GM12874 (cell line): ENCODE measurements around the gene C6orf89.

Source experiments
- TF ChIP-seq, protein P1 (sequence below): IDR thresholded peaks from 2 replicates; pipeline ENCODE4 v1.5.1; 2011; ENCODE audit warnings: low read depth, mild to moderate bottlenecking, control low read depth, low read length, moderate library complexity; ENCODE audit not compliant: insufficient read depth

Gene C6orf89

DNA sequence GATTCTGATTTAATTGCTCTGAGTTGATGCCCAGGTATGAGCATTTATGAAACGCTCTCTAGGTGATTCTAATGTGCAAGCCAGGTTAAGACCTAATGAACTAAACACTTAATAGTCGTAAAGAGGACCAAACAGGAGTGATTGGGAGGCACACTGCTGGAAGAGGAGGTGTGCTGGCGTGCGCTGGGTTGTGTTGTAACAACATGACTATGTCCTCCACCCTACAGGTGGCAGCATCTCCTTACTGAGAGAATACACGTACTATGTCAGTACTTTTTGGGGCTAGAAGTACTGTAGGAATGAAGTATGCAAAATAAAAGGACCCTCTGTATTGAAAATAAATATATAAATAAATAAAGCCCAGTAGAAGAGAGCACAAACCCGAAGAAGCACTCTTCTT is 11.9 kb downstream of the C6orf89 start:
- TF ChIP-seq, protein P1, sequence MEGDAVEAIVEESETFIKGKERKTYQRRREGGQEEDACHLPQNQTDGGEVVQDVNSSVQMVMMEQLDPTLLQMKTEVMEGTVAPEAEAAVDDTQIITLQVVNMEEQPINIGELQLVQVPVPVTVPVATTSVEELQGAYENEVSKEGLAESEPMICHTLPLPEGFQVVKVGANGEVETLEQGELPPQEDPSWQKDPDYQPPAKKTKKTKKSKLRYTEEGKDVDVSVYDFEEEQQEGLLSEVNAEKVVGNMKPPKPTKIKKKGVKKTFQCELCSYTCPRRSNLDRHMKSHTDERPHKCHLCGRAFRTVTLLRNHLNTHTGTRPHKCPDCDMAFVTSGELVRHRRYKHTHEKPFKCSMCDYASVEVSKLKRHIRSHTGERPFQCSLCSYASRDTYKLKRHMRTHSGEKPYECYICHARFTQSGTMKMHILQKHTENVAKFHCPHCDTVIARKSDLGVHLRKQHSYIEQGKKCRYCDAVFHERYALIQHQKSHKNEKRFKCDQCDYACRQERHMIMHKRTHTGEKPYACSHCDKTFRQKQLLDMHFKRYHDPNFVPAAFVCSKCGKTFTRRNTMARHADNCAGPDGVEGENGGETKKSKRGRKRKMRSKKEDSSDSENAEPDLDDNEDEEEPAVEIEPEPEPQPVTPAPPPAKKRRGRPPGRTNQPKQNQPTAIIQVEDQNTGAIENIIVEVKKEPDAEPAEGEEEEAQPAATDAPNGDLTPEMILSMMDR = no peak

DNA sequence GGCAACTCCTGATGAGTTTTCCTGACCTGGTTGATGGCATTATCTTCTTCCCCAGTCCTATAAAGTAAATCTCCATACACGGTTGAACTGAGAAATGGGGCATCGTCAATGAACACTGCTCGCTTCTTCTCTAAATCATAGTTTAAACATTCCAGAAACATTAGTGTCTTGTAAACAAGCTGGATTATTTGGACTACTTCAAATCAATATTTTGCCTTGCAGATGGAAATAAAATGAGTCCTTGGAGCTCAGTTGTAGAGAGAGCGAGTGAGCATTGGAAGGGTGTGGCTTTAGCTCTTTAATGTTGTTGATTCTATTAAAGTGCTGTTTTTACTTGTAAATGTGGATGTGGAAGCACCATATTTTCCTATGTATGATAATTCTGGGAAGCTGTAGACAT is 18.4 kb downstream of the C6orf89 start:
- TF ChIP-seq, protein P1 = no peak

DNA sequence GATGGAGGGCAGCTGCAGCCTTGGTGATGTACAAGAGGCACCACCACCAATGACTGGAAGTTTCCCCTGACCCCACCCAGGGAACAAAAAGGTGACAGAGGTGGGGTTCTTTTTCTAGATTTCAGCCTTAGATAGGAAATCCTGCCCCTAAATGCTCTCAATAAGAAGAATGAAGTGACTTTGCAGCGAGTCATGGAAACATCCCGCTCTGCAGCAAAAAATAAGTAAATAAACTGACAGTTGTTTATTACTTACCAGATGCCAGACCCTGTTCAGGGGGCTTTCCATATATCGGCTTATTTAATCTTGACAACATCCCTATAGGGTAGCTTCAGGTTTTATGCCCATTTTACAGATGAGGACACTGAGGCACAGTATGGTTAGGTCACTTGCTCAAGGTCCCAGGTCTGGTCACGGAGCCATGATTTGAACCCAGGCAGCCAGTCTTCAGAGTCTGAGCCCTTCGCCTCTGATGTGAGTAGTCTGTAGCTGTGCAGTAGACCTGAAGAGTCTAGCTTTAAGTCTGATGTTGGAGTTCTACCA is 19.2 kb downstream of the C6orf89 start:
- TF ChIP-seq, protein P1 = no peak

DNA sequence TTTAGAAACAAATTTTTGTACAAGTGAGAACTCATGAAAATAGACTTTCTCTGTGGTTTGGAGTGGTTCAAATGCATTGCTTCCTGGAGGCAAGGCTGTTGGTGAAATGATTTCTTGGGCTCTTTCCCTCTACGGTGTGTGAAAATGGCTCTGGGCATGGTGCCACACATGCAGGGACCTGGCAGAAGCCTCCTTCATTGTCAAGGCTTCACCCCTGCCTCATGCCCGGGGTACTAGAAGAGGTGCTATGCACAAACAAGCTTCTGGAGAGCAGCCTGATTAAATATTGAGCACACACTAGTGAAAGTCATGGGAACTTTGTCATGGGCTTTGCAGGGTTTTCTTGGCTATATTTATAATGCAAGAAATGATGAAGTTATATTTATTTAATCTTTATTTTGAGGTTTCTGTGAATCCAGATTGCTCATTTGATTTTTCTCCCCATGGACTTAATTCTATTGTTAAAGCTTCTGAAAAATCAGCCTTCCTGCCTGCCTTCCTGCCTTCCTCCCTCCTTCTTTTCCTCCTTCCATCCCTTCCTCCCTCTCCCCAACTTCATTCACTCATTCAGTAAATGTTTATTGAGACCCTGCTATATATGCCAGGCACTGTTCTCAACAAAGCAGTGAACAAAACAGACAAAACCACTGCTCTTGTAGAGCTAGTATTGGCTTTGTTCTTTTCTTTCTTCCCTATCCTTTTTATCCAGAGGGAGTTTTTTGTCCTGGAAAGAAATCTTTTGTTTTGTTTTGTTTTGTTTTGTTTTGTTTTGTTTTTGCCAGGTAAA is 21.0 kb downstream of the C6orf89 start:
- TF ChIP-seq, protein P1 = no peak

DNA sequence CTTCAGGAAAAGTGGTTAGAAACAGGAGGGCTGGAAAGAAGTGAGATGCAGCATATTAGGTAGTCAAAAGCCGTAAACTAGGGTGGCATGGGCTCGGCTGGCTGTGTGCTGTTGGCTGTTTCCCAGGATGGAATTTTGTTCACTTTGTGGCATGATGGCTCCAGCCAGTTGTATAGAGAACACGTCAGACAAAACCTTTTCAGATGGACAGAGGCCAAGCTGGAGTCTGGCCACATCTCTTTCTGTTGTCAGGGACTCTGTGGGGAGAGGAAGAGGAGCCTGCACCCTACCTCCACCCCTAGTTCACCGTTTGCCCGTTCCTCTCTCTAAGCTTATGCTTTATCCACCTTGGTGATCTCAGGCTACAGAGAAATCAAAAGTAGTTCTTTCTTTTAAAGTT is 22.0 kb downstream of the C6orf89 start:
- TF ChIP-seq, protein P1 = no peak

DNA sequence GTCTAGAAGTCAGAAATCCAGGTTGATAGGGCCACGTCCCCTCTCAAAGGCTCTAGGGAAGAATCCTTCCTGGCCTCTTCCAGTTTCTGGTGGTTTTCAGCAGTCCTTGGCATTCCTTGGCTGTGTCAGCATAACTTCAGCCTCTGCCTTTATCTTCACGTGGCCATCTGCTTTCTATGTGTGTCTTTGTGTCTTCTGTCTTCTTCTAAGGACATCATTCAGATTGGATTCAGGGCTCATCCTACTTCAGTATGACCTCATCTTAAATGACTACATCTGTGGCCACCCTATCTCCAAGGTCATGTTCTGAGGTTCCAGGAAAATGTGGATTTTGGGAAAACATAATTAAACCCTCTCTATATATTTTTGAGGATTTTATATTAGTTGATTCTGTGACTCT is 23.0 kb downstream of the C6orf89 start:
- TF ChIP-seq, protein P1 = no peak

DNA sequence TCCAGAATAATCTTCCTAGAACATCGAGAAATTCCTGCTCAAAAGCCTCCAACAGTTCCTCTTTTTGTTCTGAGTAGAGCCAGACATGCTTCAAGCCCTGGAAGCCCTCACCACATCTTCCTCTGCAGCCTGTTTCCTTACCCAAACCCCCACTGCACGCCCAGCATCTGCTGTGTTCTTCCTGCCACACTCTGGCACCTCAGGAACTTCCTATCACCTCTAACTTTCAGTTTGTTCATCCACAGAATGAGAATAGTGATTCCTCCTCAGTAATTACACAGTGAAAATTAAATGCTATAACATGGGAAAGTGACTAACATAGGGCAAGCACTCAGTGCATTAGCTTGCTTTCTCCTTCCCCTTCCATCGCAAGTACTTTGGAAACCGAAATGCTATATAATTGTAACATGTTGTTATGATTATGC is 26.3 kb downstream of the C6orf89 start:
- TF ChIP-seq, protein P1 = no peak
